ENCODE results near the gene COL25A1.

DNA sequence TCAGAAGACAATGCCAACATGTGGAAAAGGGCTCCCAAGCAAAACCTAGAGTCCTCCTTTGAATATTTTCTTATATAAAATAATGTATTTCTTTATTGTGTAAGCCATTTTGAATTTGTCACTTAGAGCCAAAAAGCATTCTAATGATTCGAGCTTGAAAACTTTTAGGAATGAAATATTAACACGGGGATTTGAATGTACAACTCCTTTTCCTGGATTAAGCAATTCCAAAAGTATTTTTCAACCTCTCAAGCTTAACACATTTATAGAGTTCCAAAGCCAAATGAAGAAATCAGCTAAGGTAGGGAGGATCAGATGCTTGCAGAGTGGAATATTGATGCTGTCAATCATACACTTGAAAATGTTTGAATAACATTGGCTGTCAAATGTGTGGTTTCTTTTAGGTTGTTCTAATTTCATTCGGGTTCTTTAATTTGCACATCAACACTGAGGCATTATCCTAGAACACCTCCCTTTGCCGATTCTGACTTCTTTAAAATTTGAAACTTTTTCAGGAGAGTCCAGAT, 472.4 kb downstream of the COL25A1 start:
- TF ChIP-seq, protein P1, sequence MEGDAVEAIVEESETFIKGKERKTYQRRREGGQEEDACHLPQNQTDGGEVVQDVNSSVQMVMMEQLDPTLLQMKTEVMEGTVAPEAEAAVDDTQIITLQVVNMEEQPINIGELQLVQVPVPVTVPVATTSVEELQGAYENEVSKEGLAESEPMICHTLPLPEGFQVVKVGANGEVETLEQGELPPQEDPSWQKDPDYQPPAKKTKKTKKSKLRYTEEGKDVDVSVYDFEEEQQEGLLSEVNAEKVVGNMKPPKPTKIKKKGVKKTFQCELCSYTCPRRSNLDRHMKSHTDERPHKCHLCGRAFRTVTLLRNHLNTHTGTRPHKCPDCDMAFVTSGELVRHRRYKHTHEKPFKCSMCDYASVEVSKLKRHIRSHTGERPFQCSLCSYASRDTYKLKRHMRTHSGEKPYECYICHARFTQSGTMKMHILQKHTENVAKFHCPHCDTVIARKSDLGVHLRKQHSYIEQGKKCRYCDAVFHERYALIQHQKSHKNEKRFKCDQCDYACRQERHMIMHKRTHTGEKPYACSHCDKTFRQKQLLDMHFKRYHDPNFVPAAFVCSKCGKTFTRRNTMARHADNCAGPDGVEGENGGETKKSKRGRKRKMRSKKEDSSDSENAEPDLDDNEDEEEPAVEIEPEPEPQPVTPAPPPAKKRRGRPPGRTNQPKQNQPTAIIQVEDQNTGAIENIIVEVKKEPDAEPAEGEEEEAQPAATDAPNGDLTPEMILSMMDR (IDR thresholded peaks at IDR 0.05): no peak
- TF ChIP-seq POLR2A (IDR thresholded peaks at IDR 0.05) (no peak), POLR2AphosphoS5 (IDR thresholded peaks at IDR 0.05) (no peak)
